Muscle of leg (tissue), 11 donors: ENCODE results near the gene CYP26B1. TPM values are rescaled to one million over a fixed set of nuclear protein-coding genes. Genes with fewer than 3 reads are reported as not detected.

Source experiments
- DNase-seq: peaks from one replicate; pipeline ENCODE4 v3.0.0; 2013
- H3K27ac ChIP-seq: one replicate; pipeline ENCODE4 v1.5.1; 2013; ENCODE audit warnings: mild to moderate bottlenecking, low read length, control low read depth
- H3K27me3 ChIP-seq: one replicate; pipeline ENCODE4 v1.6.1; 2013; ENCODE audit warnings: low read length; ENCODE audit not compliant: control insufficient read depth, insufficient read depth
- H3K36me3 ChIP-seq: one replicate; pipeline ENCODE4 v1.6.1; 2013; ENCODE audit warnings: low read length; ENCODE audit not compliant: control insufficient read depth, insufficient read depth
- H3K4me1 ChIP-seq: one replicate; pipeline ENCODE4 v1.6.1; 2013; ENCODE audit warnings: low read length; ENCODE audit not compliant: control insufficient read depth, insufficient read depth
- H3K4me3 ChIP-seq: one replicate; pipeline ENCODE4 v1.5.1; 2013; ENCODE audit warnings: low read length, control low read depth
- H3K9me3 ChIP-seq: replicated peaks from 2 replicates; pipeline ENCODE4 v1.6.1; 2013; ENCODE audit warnings: low read depth, low read length; ENCODE audit not compliant: control insufficient read depth
- WGBS: methylation state at CpG from one replicate; pipeline ENCODE4 v1.1.5; 2013; ENCODE audit warnings: missing lambda C conversion rate; ENCODE audit not compliant: insufficient coverage; 5-methylcytosine and 5-hydroxymethylcytosine counted together
- polyA plus RNA-seq, 8 donors: library from polyadenylated mRNA; unstranded; fragments of 120-200 nt; gene quantifications; one replicate each; pipeline versions ENCODE4 v1.2.1 to v1.2.3, GENCODE V29; 2013; ENCODE audit warnings: inconsistent platforms in 1 of 8, low replicate concordance in 1 of 8; ENCODE audit not compliant: insufficient read length in 8 of 8, insufficient read depth in 1 of 8
- total RNA-seq: library from RNA; stranded (reverse); fragments of 120-200 nt; gene quantifications from one replicate; pipeline ENCODE4 v1.2.4, GENCODE V29; 2013

The CYP26B1 gene
- total and polyA plus RNA-seq, 9 donors = 7.6 to 16.2 (median 14.3) TPM

DNA sequence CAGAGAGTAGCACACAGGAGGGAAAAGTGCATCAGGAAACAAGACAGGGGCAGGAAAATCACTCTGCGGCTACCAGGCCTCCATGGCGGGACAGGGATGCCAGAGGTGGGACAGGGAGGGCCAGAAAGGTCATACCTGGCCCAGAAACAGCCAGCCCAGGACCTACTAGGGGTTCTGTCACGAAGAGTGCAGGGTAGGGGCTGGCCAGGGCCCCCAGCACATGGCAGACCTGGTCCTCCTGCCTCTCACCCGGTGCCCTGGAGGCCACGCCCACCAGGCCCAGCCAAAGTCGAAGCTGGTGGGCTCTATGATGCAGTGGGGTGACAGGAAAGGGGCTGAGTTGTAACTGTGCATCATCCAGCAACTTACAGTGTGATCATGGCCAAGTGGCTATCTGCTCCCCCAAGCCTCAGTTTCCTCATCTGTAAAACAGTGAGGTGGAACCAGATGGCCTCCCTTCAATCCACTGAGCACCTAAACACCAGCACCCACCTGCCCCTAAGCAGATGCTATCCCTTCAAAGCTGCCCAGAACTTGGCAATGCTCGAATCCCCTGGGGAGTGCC, 10.6 kb downstream of the CYP26B1 start:
- no peak overlapping the region for H3K27ac ChIP-seq
- DNase-seq = no peak
- H3K27me3 ChIP-seq = peaks cover 8% of the 10 kb centered on the region
- no peak overlapping the region for H3K4me3 ChIP-seq
- peaks cover 61% of the 10 kb centered on the region for H3K4me1 ChIP-seq
- H3K36me3 ChIP-seq = peaks cover 24% of the 10 kb centered on the region
- WGBS = 82% methylated on average over 5 of the region's 7 CpGs
- H3K9me3 ChIP-seq = no peaks in the 10 kb centered on the region

DNA sequence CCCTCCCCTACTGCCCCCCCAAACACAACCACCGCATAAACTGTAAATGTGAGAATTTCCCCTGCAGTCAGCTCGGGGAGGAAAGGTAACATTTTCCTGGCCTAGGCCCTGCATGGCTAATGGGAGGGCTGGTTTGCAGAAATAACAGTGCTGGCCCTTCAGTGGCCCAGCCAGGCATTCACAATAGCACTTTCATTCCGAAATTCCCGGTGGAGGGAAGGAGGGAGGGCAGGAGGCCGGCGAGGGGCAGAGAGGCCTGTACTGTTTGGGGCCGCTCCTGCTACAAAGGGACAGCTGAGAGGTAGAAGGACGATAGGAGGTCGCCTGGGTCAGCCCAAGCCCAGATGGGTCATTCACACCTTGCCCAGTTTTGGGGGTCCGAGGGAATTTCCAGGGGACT, 11.3 kb downstream of the CYP26B1 start:
- H3K4me1 ChIP-seq = peaks cover 55% of the 10 kb centered on the region

DNA sequence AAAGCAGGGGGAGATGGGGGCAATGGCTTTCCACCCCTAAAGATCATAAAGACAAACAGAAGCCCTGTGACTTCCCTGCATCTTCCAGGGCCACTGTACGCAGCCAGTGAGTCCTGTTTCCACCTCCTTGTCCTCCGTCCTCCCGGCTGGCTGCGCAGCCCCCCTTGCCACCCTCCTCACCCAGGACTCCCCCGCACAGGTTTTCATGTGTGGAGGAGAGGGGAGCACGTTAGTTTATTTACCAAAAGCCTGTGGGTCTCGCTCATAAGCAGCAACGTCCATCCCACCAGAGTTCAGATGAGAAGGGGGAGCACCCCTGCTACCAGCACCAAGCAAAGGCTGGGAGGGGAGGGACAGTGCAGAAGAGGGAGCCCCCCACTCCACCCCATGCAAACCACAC, 11.7 kb downstream of the CYP26B1 start:
- Histone ChIP-seq H3K4me1 (peaks cover 54% of the 10 kb centered on the region), H3K36me3 (peaks cover 24% of the 10 kb centered on the region), H3K9me3 (no peaks in the 10 kb centered on the region), H3K4me3 (no peak overlapping the region), H3K27me3 (peaks cover 5% of the 10 kb centered on the region), H3K27ac (no peak overlapping the region)
- no CpG with 5 or more reads among the region's 8 CpGs for WGBS
- DNase-seq = no peak

More for the DNA sequence above, 11.3 kb downstream of the CYP26B1 start:
- H3K27ac ChIP-seq = no peak overlapping the region
- no peak for DNase-seq
- 45% methylated on average over 8 of the region's 10 CpGs for WGBS
- H3K9me3 ChIP-seq = no peaks in the 10 kb centered on the region
- no peak overlapping the region for H3K4me3 ChIP-seq
- peaks cover 6% of the 10 kb centered on the region for H3K27me3 ChIP-seq
- H3K36me3 ChIP-seq = peaks cover 24% of the 10 kb centered on the region

DNA sequence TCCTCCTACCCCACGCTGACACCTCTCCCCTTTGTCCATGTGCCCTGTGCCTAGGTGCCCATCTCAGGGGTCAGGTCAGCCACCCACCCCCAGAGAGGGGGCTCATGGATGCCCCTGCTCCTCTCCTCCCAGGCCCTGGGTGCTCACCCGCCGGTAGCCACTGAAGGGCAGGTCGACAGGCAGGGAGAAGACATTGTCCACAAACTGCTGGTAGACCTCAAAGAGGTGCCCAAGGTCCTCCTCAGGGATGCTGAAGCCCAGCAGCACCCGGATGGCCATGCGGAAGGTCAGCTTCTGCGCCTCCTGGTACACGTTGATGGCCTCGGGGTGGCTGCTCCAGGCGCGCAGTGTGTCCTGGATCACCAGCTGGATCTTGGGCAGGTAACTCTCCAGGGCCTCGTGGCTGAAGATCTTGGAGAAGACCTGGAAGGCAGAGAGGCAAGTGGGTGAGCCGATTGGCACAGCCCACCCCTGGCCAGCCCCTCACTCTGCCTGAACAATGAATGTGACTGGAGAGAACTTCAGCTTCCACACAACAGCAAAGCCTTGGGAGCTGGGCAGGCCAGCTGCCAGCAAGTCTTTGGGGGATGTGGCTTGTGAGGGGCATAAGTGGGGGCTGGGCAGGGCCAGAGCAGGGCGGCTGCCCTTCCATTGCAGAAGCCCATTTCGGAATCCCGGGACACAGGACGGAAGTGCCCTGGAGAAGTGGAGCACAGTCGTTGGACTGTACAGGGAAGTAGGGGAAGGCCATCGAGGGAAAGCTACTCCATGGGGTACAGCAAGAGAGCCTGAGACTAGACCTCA, 12.5 kb downstream of the CYP26B1 start:
- Histone ChIP-seq H3K36me3 (peaks cover 24% of the 10 kb centered on the region), H3K4me3 (no peak overlapping the region), H3K27me3 (peaks cover 5% of the 10 kb centered on the region), H3K9me3 (no peaks in the 10 kb centered on the region), H3K4me1 (peaks cover 53% of the 10 kb centered on the region), H3K27ac (no peak overlapping the region)
- WGBS = 91% methylated on average over 18 of the region's 19 CpGs
- no peak for DNase-seq

DNA sequence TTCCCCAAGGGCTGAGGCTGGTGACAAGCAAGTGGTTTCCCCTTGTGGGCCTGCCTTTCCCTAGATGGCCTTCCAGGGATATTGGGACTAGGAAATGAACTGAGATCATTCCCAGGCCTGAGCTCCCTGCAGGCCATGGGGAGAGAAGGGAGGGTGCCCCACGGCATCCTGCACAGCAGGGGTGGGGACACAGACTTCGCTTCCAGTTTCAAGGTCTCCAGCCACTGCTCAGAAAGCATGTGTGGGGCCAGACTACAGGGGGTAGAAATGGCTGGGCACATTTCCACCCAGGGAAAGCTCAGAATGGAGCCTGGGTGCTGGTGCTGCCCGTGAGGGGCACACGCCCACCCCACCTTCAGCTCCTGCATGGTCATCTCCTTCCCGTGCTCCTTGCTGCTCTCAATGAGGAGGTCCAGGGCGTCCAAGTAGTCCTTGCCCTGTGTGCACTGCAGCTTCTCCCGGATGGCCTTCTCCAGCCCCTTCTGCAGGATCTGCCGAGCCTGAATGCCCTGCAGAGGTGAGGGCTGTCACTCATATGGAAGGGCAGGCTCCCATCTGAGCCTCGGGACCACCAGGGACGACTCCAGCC, 13.2 kb downstream of the CYP26B1 start:
- peaks cover 24% of the 10 kb centered on the region for H3K36me3 ChIP-seq
- H3K9me3 ChIP-seq = no peaks in the 10 kb centered on the region
- peaks cover 48% of the 10 kb centered on the region for H3K4me1 ChIP-seq
- 74% methylated on average over 9 of the region's 10 CpGs for WGBS
- H3K27me3 ChIP-seq = peaks cover 4% of the 10 kb centered on the region
- no peak overlapping the region for H3K4me3 ChIP-seq
- H3K27ac ChIP-seq = no peak overlapping the region
- DNase-seq = no peak

DNA sequence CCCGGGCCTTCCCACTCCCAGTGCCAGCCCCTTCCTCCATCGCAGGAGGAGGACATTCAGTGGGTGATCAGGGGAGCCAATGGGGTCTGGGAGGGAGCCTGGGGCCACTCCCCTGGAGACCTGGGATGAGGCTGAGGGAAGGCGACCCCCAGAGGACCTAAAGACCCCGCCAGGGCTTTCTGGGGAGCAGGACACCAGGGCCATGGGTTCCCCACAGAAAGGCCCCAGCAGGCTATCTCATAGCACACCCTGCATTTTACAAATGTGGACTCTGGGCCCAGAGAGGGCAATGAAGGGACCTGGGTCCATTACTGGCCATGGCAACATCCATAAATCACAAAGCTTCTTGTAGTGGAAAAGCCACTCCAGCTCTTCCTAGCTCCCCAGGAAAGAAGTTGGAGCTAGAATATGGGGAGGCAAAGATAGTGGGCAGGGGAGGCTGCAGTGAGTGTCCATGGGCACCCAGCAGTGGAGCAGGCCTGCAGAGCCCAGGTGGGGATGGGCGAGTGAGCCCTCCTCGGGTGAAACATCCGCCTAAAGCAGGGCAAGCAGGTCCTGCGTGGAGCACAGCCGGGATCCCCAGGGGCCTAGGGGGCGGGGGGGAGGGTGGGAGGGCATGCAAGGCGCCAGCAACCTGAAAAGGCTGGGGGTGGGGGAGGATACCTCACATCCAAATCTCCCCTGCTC, 13.8 kb downstream of the CYP26B1 start:
- Histone ChIP-seq H3K36me3 (peaks cover 24% of the 10 kb centered on the region), H3K9me3 (no peaks in the 10 kb centered on the region), H3K27ac (no peak overlapping the region), H3K27me3 (peaks cover 2% of the 10 kb centered on the region), H3K4me1 (peaks cover 42% of the 10 kb centered on the region), H3K4me3 (no peak overlapping the region)
- WGBS = 80% methylated on average over 3 of the region's 11 CpGs
- DNase-seq = no peak

DNA sequence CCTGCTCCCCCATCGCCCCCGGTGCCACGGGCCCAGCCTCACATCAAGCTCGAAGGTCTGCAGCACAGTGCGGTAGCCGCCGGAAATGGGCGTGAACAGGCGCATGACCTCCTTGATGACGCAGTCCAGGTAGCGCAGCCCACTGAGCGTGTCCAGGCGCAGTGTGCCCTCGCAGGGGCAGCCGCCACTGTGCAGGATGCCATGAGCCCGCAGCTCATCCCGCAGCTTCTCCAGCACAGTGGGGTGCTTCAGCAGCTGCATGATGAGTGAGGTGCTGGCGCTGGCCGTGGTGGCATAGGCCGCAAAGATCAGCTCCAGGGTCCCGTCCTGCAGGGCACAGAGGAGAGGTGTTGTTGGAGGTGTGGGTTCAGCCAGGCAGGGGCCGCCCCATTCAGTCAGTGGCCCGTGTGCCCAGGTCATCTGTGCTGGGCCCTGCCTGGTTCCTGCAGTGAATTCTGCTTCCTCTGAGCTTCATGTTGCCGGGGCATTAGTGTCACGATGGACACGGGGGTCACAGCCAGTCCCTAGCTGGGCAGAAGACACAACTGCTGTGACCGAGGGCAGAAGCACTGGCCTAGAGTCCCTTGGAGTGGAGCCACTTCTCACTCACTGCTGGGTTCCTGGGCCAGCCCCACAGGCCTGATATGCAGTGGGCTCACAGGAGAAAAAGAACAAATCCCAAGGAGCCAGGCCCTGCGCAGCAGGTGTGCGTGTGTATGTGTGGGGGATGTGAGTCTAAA, 14.5 kb downstream of the CYP26B1 start:
- Histone ChIP-seq H3K36me3 (peaks cover 24% of the 10 kb centered on the region), H3K27me3 (peaks cover 2% of the 10 kb centered on the region), H3K4me1 (peaks cover 37% of the 10 kb centered on the region), H3K9me3 (no peaks in the 10 kb centered on the region), H3K27ac (no peak overlapping the region), H3K4me3 (no peak overlapping the region)
- WGBS = 94% methylated on average over 27 of the region's 29 CpGs
- DNase-seq = no peak

DNA sequence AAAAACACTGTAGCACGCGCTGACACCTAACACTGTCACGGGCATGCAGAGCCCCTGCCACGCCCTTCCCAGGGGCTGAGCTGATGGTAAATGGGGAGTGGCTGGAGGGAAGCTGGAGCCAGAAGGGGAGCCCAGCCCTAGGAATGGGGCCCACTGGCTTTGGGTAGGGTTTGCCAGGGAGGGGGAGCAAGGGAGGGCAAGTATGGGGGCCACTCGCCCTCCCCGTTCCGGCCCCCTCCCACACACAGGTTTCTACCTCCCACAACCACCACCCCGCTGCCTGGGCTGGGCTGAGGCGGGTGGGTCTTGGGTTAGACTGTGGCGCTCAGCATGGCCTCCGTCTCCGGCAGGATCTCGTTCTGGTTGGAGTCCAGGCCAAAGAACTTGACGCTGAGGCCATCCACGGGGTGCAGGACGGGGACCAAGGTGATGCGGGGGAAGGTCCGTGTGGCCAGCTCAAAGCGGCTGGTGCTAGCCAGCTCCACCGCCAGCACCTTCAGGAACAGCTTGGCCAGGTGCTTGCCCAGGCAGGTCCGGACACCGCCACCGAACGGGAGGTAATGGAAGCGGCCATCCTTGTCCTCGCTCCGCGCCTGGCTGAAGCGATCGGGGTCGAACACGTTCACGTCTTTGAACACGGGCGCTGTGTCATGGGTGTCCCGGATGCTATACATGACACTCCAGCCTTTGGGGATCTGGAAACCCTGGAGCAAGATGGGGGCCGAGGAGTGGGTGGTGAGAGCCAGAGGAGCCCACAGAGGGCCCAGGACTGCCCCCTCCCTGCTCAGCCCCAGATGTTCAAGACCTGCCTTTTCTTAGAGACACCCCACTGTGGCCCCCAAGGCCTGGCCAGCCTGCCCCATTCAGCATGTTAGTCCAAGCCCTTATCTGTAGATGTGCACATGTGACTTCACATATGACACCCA, 15.5 kb downstream of the CYP26B1 start:
- WGBS = 91% methylated on average over 30 of the region's 37 CpGs
- DNase-seq = no peak
- peaks cover 24% of the 10 kb centered on the region for H3K36me3 ChIP-seq

DNA sequence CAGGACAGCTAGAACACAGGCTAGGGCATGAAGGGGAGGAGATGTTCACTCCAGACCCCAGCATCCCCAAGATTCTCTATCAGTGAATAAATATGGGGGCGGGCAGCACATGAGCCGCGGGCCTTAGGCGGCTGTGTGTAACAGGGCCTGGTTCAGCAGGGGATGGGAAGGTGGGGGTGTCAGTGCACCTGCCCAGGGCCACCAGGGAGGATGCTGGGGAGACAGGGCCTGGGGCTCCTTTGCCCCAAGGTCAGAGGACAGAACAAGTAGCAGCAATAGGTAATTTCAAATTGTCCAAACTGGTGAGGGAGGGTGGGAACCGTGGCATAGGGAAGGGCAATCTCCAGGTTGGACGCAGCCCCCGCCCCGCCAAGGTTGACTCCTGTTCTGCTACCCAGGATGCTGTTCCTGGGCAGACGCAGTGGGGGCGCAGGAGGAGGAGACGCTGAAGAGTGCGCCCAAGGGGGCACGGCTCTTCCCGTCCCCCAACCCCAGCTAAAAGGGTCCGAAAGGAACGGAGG, 16.2 kb downstream of the CYP26B1 start:
- Histone ChIP-seq H3K4me1 (peaks cover 20% of the 10 kb centered on the region), H3K9me3 (no peaks in the 10 kb centered on the region), H3K4me3 (no peak overlapping the region), H3K27ac (no peak overlapping the region), H3K27me3 (peaks cover 2% of the 10 kb centered on the region), H3K36me3 (peaks cover 24% of the 10 kb centered on the region)
- DNase-seq = no peak
- 85% methylated on average over 15 of the region's 16 CpGs for WGBS

More for the DNA sequence above, 15.5 kb downstream of the CYP26B1 start:
- Histone ChIP-seq H3K27me3 (peaks cover 2% of the 10 kb centered on the region), H3K4me3 (no peak overlapping the region), H3K4me1 (peaks cover 27% of the 10 kb centered on the region), H3K27ac (no peak overlapping the region), H3K9me3 (no peaks in the 10 kb centered on the region)
